Astrocyte of the spinal cord (primary cell): ENCODE results near the gene PET100.

ENCODE experiments used
- DNase-seq: peaks from one replicate; pipeline ENCODE4 v3.0.0; 2011; ENCODE audit warnings: low read depth, low spot score
- H3K4me3 ChIP-seq: 2 replicates; pipeline ENCODE4 v1.5.1; 2011; ENCODE audit warnings: low read depth, mild to moderate bottlenecking, low read length, moderate library complexity
- in situ Hi-C: cut with HindIII; loops from 2 replicates; pipeline ENCODE4 v1.10.0; 2017; ENCODE audit warnings: low sequenced_read_pairs
- TF ChIP-seq, protein P1 (sequence below): IDR thresholded peaks from 2 replicates; pipeline ENCODE4 v1.5.1; 2012; ENCODE audit warnings: low read depth, mild to moderate bottlenecking, low read length, inconsistent platforms

PET100 gene

DNA sequence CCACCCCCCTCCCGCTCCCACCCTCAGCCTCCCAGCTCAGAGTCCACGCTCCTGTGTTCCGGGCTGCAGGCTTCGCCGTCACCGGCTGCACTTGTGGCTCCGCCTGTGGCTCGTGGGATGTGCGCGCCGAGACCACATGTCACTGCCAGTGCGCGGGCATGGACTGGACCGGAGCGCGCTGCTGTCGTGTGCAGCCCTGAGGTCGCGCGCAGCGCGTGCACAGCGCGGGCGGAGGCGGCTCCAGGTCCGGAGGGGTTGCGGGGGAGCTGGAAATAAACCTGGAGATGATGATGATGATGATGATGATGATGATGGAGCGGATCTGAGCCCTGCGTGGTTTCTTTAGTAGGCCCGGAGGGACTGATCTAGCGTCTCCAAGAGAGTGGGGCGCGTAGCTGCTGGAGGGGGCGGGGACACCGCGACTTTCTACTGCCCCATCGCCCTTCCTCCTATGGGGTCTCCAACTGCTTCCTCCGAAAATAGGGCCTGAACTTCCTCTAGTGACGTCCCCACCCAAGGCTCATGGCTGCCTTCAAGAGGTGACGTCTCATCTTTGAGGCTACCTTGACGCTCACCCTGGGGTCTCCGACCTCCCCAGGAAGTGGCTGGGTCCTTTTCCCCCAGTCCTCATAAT is 40.7 kb downstream of the PET100 start:
- DNase-seq: no peak
- H3K4me3 ChIP-seq: no peak overlapping the region
- in situ Hi-C loops: no loop called here
- TF ChIP-seq, protein P1, sequence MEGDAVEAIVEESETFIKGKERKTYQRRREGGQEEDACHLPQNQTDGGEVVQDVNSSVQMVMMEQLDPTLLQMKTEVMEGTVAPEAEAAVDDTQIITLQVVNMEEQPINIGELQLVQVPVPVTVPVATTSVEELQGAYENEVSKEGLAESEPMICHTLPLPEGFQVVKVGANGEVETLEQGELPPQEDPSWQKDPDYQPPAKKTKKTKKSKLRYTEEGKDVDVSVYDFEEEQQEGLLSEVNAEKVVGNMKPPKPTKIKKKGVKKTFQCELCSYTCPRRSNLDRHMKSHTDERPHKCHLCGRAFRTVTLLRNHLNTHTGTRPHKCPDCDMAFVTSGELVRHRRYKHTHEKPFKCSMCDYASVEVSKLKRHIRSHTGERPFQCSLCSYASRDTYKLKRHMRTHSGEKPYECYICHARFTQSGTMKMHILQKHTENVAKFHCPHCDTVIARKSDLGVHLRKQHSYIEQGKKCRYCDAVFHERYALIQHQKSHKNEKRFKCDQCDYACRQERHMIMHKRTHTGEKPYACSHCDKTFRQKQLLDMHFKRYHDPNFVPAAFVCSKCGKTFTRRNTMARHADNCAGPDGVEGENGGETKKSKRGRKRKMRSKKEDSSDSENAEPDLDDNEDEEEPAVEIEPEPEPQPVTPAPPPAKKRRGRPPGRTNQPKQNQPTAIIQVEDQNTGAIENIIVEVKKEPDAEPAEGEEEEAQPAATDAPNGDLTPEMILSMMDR: no peak

DNA sequence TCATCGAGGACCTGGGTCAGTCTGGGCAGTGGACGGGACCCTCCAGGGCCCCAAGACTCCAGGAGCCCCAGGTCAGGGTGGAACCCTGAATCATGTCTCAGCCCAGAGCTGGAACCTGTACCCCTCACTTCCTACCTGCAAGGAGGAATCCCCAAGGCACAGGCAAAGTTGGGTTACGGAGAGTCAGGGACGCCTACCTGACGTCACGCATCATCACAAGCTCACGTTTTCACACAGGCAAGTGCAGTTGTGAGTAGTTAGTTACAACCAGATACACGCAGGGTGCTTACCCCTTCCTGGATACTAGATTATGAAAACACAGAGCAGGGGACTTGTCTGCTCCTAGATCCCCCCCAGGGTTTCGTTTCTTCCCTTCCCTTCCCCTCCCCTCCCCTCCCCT is 41.2 kb downstream of the PET100 start:
- TF ChIP-seq, protein P1: no peak
- in situ Hi-C loops: no loop called here
- no peak for DNase-seq
- no peak overlapping the region for H3K4me3 ChIP-seq

DNA sequence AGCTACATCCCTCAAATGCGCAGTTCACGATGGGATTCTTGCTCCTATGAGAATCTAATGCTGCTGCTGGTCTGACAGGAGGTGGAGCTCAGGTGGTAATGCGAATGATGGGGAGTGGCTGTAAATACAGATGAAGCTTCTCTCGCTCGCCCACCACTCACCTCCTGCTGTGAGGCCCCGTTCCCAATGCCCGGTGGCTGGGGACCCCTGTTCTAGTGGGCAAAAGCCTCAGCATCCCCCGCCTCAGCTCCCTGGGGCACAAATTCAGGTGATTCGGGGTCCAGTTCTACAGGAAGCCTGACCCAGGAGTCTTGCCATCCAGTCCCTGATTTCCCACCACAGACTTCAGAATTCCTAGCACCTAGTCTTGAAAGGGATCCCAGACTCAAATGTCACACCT is 42.9 kb downstream of the PET100 start:
- TF ChIP-seq, protein P1: no peak
- H3K4me3 ChIP-seq: no peak overlapping the region
- in situ Hi-C loops: no loop called here
- no peak for DNase-seq

GRCh38 chr19:7674010-7675005 is 44.7 kb downstream of the PET100 start:
- TF ChIP-seq, protein P1: no peak
- in situ Hi-C loops: no loop called here
- H3K4me3 ChIP-seq: no peak overlapping the region
- DNase-seq: peak; percentile 29

DNA sequence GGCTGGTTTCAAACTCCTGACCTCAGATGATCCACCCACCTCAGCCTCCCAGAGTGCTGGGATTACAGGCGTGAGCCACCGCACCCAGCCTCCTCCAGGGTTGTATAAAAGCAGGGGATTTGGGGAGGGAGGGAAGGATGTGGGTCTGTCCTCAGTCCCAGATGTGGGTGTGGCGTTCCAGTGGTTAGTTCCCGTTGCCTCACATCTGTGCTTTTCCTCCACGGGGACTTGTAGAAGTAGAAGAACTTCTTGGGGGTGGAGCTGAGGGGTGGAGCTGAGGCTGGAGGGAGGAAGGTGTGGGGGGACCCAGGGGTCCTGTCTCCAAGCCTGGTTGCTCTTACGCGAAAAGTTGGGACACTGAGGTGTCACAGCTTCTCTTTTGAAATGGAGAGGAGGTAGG is 46.8 kb downstream of the PET100 start:
- no peak for DNase-seq
- in situ Hi-C loops: no loop called here
- TF ChIP-seq, protein P1: no peak

GRCh38 chr19:7676854-7677253 is 47.3 kb downstream of the PET100 start, which contains the start of gene MCEMP1:
Gene MCEMP1 (plus strand): TSS chr19:7677090. CDS start chr19:7677121, 31 bp downstream.
- TF ChIP-seq, protein P1: no peak
- no peak for DNase-seq
- in situ Hi-C loops: no loop called here
- H3K4me3 ChIP-seq: no peak within 1 kb of the TSS

More for the DNA sequence above, 46.8 kb downstream of the PET100 start:
- H3K4me3 ChIP-seq: no peak overlapping the region
